SK-N-MC (cell line): ENCODE data around the gene URB2.

Source experiments
- EZH2 ChIP-seq: fragments of 200-600 bp; sonication (generic); IDR thresholded peaks from one replicate; pipeline ENCODE4 v1.6.1; 2017; ENCODE audit warnings: antibody characterized with exemption
- POLR2AphosphoS5 ChIP-seq: IDR thresholded peaks from 2 replicates; pipeline ENCODE4 v1.6.1; 2012; ENCODE audit warnings: mild to moderate bottlenecking, low read depth, low read length, borderline replicate concordance

GRCh38 chr1:229631966-229632365, 5.9 kb downstream of the URB2 start:
- TF ChIP-seq POLR2AphosphoS5 (no peak), EZH2 (no peak)
